Prostate gland (tissue), 2 donors: Measurements from ENCODE around the gene FKBP2. TPM values are rescaled to one million over a fixed set of nuclear protein-coding genes. Genes with fewer than 3 reads are reported as not detected.

Experiments used
- DNase-seq: peaks from one replicate; pipeline ENCODE4 v3.0.0-alpha.2; 2019; ENCODE audit warnings: low spot score
- H3K27ac ChIP-seq, 2 donors: fragments of 200-600 bp; sonication (generic); 2 replicates each; pipeline ENCODE4 v1.5.1; 2017 to 2019
- H3K27me3 ChIP-seq: fragments of 200-600 bp; sonication (generic); replicated peaks from 2 replicates; pipeline ENCODE4 v1.5.1; 2019; ENCODE audit not compliant: insufficient read depth
- H3K36me3 ChIP-seq, 2 donors: fragments of 200-600 bp; sonication (generic); 1 replicate in 1 of 2; 2 replicates in 1 of 2; pipeline versions ENCODE4 v1.5.1 to v1.8.1; 2017 to 2019
- H3K4me1 ChIP-seq: fragments of 200-600 bp; sonication (generic); replicated peaks from 2 replicates; pipeline ENCODE4 v1.5.1; 2019
- H3K4me3 ChIP-seq, 2 donors: fragments of 200-600 bp; sonication (generic); 2 replicates each; pipeline ENCODE4 v1.5.1; 2017 to 2019
- H3K9me3 ChIP-seq: fragments of 200-600 bp; sonication (generic); 2 replicates; pipeline ENCODE4 v1.5.1; 2017
- POLR2A ChIP-seq: fragments of 450-650 bp; IDR thresholded peaks from one replicate; pipeline ENCODE4 v1.6.1; 2016; ENCODE audit warnings: antibody characterized with exemption, mild to moderate bottlenecking
- POLR2AphosphoS5 ChIP-seq: sonication (generic); formaldehyde crosslinking; IDR thresholded peaks from one replicate; pipeline ENCODE4 v1.6.1; 2017; ENCODE audit warnings: antibody characterized with exemption
- WGBS: methylation state at CpG from one replicate; pipeline ENCODE4 v1.1.5; 2018; 5-methylcytosine and 5-hydroxymethylcytosine counted together
- intact Hi-C: fragments of 100-400 bp; cut with DNase I; formaldehyde crosslinking; loops from one replicate; pipeline ENCODE4 v1.14.2; 2022
- total RNA-seq, 2 donors: library from RNA; depleted of rRNA; stranded (reverse); fragments of >200 nt; gene quantifications; one replicate each; pipeline ENCODE4 v1.1.0, GENCODE V29; 2016
- TF ChIP-seq, protein P1 (sequence below), 4 experiments: fragments of 200-600 bp in 2 of 4; fragments of 450-650 bp in 2 of 4; sonication (generic) in 2 of 4; IDR thresholded peaks; 1 replicate in 3 of 4; 2 replicates in 1 of 4; pipeline ENCODE4 v1.5.1; 2016 to 2019; ENCODE audit warnings: antibody characterized with exemption in 4 of 4, mild to moderate bottlenecking in 2 of 4, moderate library complexity in 2 of 4

The FKBP2 gene
- total RNA-seq, 2 donors from 2014 or later = 138 to 164 TPM

GRCh38 chr11:64284962-64285884 is 44.3 kb downstream of the FKBP2 start, which contains the start of gene GPR137:
TSS of gene GPR137 (plus strand) at chr11:64285848. CDS start at chr11:64286525, 677 bp downstream.
- DNase-seq = peak; percentile 82
- Histone ChIP-seq H3K27me3 (no peaks in the 10 kb centered on the region), H3K4me3 (peak within 1 kb of the TSS; percentile 71 to 80), H3K4me1 (peaks cover 7% of the 10 kb centered on the region), H3K27ac (peak within 1 kb of the TSS; percentile 97 to 98), H3K36me3 (no peaks in the 10 kb centered on the region), H3K9me3 (no peaks in the 10 kb centered on the region)
- intact Hi-C loops = no loop called here
- TF ChIP-seq, protein P1, sequence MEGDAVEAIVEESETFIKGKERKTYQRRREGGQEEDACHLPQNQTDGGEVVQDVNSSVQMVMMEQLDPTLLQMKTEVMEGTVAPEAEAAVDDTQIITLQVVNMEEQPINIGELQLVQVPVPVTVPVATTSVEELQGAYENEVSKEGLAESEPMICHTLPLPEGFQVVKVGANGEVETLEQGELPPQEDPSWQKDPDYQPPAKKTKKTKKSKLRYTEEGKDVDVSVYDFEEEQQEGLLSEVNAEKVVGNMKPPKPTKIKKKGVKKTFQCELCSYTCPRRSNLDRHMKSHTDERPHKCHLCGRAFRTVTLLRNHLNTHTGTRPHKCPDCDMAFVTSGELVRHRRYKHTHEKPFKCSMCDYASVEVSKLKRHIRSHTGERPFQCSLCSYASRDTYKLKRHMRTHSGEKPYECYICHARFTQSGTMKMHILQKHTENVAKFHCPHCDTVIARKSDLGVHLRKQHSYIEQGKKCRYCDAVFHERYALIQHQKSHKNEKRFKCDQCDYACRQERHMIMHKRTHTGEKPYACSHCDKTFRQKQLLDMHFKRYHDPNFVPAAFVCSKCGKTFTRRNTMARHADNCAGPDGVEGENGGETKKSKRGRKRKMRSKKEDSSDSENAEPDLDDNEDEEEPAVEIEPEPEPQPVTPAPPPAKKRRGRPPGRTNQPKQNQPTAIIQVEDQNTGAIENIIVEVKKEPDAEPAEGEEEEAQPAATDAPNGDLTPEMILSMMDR (IDR thresholded peaks at IDR 0.05) = peak in 2 of 4 experiments; percentile 27 to 29
- no peak for TF ChIP-seq POLR2A
- peak; percentile 45 for TF ChIP-seq POLR2AphosphoS5
- under 1% methylated on average over 54 of the region's 102 CpGs for WGBS

DNA sequence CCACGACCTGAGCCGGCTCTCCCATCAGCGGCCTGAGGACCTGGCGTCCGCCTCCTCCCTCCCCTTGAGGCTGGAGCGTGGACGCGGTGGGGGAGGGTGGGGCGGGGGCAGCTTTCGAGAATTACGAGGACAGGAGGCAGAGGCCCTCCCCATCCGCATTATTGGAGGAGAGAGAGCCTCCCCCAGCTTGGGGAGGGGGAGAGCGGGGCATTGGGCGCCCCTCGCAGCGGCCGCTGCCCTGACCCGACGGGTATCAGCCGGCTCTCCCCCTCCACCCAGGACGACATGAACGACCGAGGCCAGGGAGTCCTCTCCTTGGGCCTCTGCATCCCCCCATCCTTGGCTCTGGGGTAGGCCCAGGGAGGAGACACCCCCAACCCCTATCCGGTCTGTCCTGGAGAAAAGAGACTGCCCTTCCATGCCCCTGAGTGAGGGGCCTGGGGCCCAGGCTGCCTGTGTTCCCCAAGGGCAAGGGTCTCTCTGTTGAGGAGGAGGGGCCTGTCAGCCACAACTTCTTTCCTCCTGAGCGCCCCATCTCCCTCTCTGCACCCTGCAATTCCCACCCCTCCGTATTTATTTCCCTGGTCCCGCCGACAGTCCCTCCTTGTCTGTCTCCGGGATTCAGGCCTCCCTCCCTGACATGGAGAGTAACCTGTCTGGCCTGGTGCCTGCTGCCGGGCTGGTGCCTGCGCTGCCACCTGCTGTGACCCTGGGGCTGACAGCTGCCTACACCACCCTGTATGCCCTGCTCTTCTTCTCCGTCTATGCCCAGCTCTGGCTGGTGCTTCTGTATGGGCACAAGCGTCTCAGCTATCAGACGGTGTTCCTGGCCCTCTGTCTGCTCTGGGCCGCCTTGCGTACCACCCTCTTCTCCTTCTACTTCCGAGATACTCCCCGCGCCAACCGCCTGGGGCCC is 45.2 kb downstream of the FKBP2 start:
- TF ChIP-seq, protein P1 (IDR thresholded peaks at IDR 0.05) = no peak
- no peak for TF ChIP-seq POLR2AphosphoS5
- TF ChIP-seq POLR2A = no peak
- peak overlapping the region; percentile 97 to 98 for H3K27ac ChIP-seq
- H3K4me3 ChIP-seq = peak overlapping the region; percentile 71 to 80
- H3K4me1 ChIP-seq = peaks cover 7% of the 10 kb centered on the region
- no peaks in the 10 kb centered on the region for H3K9me3 ChIP-seq
- 23% methylated on average over 40 of the region's 40 CpGs for WGBS
- no peak for DNase-seq
- intact Hi-C loops = no loop called here
- H3K27me3 ChIP-seq = no peaks in the 10 kb centered on the region
- no peaks in the 10 kb centered on the region for H3K36me3 ChIP-seq

DNA sequence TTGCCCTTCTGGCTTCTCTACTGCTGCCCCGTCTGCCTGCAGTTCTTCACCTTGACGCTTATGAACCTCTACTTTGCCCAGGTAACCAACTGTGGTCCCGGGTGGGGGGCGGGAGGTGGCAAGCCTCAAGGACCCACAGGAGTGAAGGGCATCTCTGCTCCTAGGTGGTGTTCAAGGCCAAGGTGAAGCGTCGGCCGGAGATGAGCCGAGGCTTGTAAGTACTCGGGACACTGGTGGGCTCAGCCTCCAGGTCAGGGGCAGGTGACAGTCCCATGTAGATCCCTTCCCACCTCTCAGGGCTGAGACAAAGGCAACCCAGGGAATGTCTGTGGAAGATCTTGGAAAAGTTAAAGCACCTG is 45.9 kb downstream of the FKBP2 start:
- H3K27ac ChIP-seq = no peak overlapping the region
- DNase-seq = no peak
- H3K27me3 ChIP-seq = no peaks in the 10 kb centered on the region
- H3K9me3 ChIP-seq = no peaks in the 10 kb centered on the region
- intact Hi-C loops = no loop called here
- peaks cover 7% of the 10 kb centered on the region for H3K4me1 ChIP-seq
- 83% methylated on average over 9 of the region's 9 CpGs for WGBS
- H3K36me3 ChIP-seq = no peaks in the 10 kb centered on the region
- TF ChIP-seq POLR2AphosphoS5 (no peak), POLR2A (no peak)
- TF ChIP-seq, protein P1 (IDR thresholded peaks at IDR 0.05) = no peak
- no peak overlapping the region for H3K4me3 ChIP-seq

DNA sequence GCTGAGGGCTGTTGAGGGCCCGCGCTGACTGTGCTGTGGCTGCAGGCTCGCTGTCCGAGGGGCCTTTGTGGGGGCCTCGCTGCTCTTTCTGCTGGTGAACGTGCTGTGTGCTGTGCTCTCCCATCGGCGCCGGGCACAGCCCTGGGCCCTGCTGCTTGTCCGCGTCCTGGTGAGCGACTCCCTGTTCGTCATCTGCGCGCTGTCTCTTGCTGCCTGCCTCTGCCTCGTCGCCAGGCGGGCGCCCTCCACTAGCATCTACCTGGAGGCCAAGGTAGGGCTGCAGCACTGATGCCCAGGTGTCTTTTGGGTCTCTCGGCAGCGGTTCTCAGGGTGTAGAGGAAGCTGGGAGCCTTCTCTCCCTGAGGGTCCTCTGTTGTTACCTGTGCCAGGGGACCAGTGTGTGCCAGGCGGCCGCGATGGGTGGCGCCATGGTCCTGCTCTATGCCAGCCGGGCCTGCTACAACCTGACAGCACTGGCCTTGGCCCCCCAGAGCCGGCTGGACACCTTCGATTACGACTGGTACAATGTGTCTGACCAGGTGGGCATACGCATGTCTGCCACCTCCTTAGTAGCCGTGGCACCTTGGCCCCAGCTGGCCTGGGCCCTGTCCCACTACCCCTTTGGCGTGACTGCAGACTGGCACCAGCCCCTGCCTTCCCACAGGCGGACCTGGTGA is 46.9 kb downstream of the FKBP2 start:
- no peak overlapping the region for H3K27ac ChIP-seq
- peaks cover 5% of the 10 kb centered on the region for H3K27me3 ChIP-seq
- intact Hi-C loops = no loop called here
- 94% methylated on average over 29 of the region's 33 CpGs for WGBS
- H3K4me1 ChIP-seq = peaks cover 10% of the 10 kb centered on the region
- H3K4me3 ChIP-seq = no peak overlapping the region
- no peak for DNase-seq
- no peaks in the 10 kb centered on the region for H3K9me3 ChIP-seq
- TF ChIP-seq POLR2AphosphoS5 (no peak), POLR2A (no peak)
- TF ChIP-seq, protein P1 (IDR thresholded peaks at IDR 0.05) = no peak
- H3K36me3 ChIP-seq = no peaks in the 10 kb centered on the region
